Hepatocyte (in vitro differentiated cells): ENCODE measurements around the gene OSBPL6.

Experiments
- EZH2 ChIP-seq: fragments of 200-600 bp; sonication (generic); IDR thresholded peaks from 2 replicates; pipeline ENCODE4 v1.6.1; 2016; ENCODE audit warnings: antibody characterized with exemption, mild to moderate bottlenecking, borderline replicate concordance
- EZH2phosphoT487 ChIP-seq: fragments of 200-600 bp; sonication (generic); IDR thresholded peaks from one replicate; pipeline ENCODE4 v1.6.1; 2018; ENCODE audit warnings: antibody characterized with exemption, mild to moderate bottlenecking, low read depth, moderate library complexity; ENCODE audit not compliant: unreplicated experiment, severe bottlenecking
- TF ChIP-seq, protein P1 (sequence below): fragments of 200-600 bp; sonication (generic); IDR thresholded peaks from 2 replicates; pipeline ENCODE4 v1.5.1; 2016; ENCODE audit warnings: antibody characterized with exemption, mild to moderate bottlenecking; ENCODE audit not compliant: poor library complexity

DNA sequence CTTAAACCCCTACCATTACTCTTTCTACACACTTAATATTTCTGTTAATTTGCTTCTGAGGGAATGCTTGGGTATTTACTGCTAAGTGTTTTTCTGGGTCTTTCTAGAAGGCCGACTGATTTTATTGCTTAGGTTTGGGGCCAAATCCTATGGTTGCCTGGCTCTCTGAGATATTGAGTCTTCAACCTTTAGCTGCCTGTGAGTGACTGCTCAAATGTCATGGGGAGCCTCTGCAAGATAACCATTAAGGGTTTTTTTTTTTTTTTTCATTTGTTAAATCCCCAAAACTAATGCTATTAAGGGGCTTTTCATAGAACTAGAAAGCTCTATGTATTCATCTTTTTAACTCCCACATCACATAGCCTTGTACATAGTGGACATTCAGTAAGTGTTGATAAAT, 5.0 kb downstream of the OSBPL6 start:
- TF ChIP-seq, protein P1, sequence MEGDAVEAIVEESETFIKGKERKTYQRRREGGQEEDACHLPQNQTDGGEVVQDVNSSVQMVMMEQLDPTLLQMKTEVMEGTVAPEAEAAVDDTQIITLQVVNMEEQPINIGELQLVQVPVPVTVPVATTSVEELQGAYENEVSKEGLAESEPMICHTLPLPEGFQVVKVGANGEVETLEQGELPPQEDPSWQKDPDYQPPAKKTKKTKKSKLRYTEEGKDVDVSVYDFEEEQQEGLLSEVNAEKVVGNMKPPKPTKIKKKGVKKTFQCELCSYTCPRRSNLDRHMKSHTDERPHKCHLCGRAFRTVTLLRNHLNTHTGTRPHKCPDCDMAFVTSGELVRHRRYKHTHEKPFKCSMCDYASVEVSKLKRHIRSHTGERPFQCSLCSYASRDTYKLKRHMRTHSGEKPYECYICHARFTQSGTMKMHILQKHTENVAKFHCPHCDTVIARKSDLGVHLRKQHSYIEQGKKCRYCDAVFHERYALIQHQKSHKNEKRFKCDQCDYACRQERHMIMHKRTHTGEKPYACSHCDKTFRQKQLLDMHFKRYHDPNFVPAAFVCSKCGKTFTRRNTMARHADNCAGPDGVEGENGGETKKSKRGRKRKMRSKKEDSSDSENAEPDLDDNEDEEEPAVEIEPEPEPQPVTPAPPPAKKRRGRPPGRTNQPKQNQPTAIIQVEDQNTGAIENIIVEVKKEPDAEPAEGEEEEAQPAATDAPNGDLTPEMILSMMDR, result no peak
- no peak for TF ChIP-seq EZH2
- TF ChIP-seq EZH2phosphoT487, result no peak
